ENCODE measurements around the gene CAMK2N1.

- TF ChIP-seq CTCF (IDR thresholded peaks at IDR 0.05; ENCODE audit: low read length) (no peak), EZH2 (IDR thresholded peaks at IDR 0.05; ENCODE audit: borderline replicate concordance, low read length) (no peak)
Measured at GRCh38 chr1:20485527-20486456, at the start of gene CAMK2N1.

Measured in OCI-LY1 (cell line).